ENCODE measurements around the gene ZSCAN10.
A peak's percentile ranks its signal among the peaks of the same experiment; 100 is the strongest.

ZSCAN10 gene

GRCh38 chr16:3101841-3102470 is 2.9 kb upstream of the ZSCAN10 start:
- DNase-seq, result peak; percentile 42

- peak; percentile 62 for DNase-seq
These were observed 2.1 kb upstream of the ZSCAN10 start for GRCh38 chr16:3101018-3101840.

- peak; percentile 97 for DNase-seq
These were observed 822 bp upstream of the ZSCAN10 start for GRCh38 chr16:3099732-3100499.

- DNase-seq, result no peak
These were observed 269 bp upstream of the ZSCAN10 start for GRCh38 chr16:3099395-3099731.

- no peak for DNase-seq
These were observed 1.8 kb downstream of the ZSCAN10 start for GRCh38 chr16:3097266-3097665.

GRCh38 chr16:3096362-3096761 is 2.7 kb downstream of the ZSCAN10 start:
- DNase-seq, result no peak

GRCh38 chr16:3095869-3096268 is 3.2 kb downstream of the ZSCAN10 start:
- DNase-seq, result peak; percentile 78

GRCh38 chr16:3094289-3095027 is 4.6 kb downstream of the ZSCAN10 start:
- DNase-seq, result peak; percentile 66

GRCh38 chr16:3092501-3092941 is 6.6 kb downstream of the ZSCAN10 start:
- no peak for DNase-seq

- DNase-seq, result no peak
These were observed 7.5 kb downstream of the ZSCAN10 start for GRCh38 chr16:3091551-3091950.

GRCh38 chr16:3089717-3090592 is 9.1 kb downstream of the ZSCAN10 start:
- no peak for DNase-seq

GRCh38 chr16:3088925-3089716 is 10.0 kb downstream of the ZSCAN10 start:
- no peak for DNase-seq

- DNase-seq, result no peak
These were observed 10.6 kb downstream of the ZSCAN10 start for GRCh38 chr16:3088450-3088849.

GRCh38 chr16:3087243-3088235 is 11.6 kb downstream of the ZSCAN10 start:
- no peak for DNase-seq

GRCh38 chr16:3086596-3087242 is 12.4 kb downstream of the ZSCAN10 start:
- DNase-seq, result peak; percentile 37

- DNase-seq, result no peak
These were observed 13.1 kb downstream of the ZSCAN10 start for GRCh38 chr16:3085868-3086595.

GRCh38 chr16:3084969-3085670 is 14.0 kb downstream of the ZSCAN10 start:
- DNase-seq, result no peak

- DNase-seq, result no peak
These were observed 14.6 kb downstream of the ZSCAN10 start for GRCh38 chr16:3084491-3084890.
